WI38 (cell line): Measurements from ENCODE around the gene STS.

Experiments used
- H3K4me3 ChIP-seq: 2 replicates; pipeline ENCODE4 v1.5.1; 2011; ENCODE audit warnings: low read depth, mild to moderate bottlenecking, control low read depth, low read length
- TF ChIP-seq, protein P1 (sequence below): IDR thresholded peaks from 2 replicates; pipeline ENCODE4 v1.5.1; 2012; ENCODE audit warnings: low read depth, mild to moderate bottlenecking, control low read depth, low read length

The STS gene

GRCh38 chrX:7188672-7189071 lies 41.2 kb downstream of the STS start:
- TF ChIP-seq, protein P1, sequence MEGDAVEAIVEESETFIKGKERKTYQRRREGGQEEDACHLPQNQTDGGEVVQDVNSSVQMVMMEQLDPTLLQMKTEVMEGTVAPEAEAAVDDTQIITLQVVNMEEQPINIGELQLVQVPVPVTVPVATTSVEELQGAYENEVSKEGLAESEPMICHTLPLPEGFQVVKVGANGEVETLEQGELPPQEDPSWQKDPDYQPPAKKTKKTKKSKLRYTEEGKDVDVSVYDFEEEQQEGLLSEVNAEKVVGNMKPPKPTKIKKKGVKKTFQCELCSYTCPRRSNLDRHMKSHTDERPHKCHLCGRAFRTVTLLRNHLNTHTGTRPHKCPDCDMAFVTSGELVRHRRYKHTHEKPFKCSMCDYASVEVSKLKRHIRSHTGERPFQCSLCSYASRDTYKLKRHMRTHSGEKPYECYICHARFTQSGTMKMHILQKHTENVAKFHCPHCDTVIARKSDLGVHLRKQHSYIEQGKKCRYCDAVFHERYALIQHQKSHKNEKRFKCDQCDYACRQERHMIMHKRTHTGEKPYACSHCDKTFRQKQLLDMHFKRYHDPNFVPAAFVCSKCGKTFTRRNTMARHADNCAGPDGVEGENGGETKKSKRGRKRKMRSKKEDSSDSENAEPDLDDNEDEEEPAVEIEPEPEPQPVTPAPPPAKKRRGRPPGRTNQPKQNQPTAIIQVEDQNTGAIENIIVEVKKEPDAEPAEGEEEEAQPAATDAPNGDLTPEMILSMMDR, result no peak
- no peak overlapping the region for H3K4me3 ChIP-seq

DNA sequence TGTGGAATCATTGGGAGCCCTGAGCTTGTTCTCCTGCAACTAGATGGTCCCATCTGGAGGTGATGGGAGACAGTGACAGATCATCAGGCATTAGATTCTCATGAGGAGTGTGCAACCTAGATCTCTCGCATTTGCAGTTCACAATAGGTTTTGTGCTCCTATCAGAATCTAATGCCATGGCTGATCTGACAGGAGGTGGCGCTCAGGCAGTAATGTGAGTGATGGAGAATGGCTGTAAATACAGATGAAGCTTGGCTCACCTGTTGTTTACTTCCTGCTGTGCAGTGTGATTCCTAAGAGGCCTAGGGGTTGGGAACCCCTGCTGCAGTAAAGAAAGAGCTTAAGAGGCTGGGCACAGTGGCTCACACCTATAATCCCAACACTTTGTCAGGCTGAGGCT lies 42.6 kb downstream of the STS start:
- no peak overlapping the region for H3K4me3 ChIP-seq
- TF ChIP-seq, protein P1, result no peak

DNA sequence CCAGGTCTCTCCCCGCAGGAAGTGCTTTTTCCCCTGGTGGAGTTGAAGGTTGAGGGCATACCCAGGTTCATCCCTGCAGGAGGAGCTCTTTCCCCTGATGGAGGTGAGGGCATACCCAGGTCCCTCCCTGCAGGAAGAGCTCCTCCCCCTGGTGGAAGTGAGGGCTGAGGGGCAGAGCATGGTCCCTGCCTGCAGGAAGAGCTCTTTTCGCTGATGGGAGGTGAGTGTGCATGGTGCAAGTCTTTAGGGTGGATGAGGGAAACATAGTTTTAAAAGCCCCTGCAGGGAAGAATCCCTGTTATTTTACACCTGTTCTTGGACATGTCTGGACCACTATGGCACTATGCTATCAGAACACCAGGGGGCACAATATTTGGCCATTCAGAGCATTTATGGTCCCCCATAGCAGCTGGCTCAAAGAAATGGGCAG lies 44.2 kb downstream of the STS start:
- H3K4me3 ChIP-seq, result no peak overlapping the region
- TF ChIP-seq, protein P1, result peak; percentile 48

DNA sequence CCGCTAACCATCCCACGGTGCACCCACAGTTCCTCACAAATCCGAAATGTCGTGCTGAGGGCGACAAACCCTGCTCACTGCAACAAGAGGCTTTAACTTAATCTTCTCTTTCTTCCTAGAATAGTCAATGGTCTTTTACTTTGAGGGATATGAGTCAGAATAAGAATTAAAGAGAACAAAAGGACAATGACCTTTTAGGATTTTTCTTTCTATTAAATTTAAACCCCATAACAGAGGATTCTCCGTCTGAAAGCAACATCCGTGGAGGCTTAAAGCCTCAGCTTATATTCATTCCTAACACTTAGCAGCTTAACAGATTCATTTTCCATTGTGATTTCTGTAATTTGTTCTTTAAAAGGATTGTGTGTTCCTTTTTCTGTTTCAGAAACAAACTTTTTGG lies 45.4 kb downstream of the STS start:
- H3K4me3 ChIP-seq, result no peak overlapping the region
- TF ChIP-seq, protein P1, result no peak

- no peak overlapping the region for H3K4me3 ChIP-seq
- TF ChIP-seq, protein P1, result no peak
Measured at GRCh38 chrX:7194606-7195005, 47.1 kb downstream of the STS start.
